Loucy (cell line): ENCODE data around the gene THTPA.
"Not testable (repeated sequence)": the region's sequence is repeated elsewhere in the genome, so short reads cannot be mapped to it uniquely, and the experiment has no call there.

Experiments used
- H2AFZ ChIP-seq: fragments of 200-600 bp; sonication (generic); 2 replicates; pipeline ENCODE4 v1.6.0; 2016; ENCODE audit warnings: antibody characterized with exemption, mild to moderate bottlenecking, low read length, moderate library complexity
- H3F3A ChIP-seq: fragments of 200-600 bp; 2 replicates; pipeline ENCODE4 v1.6.0; 2016; ENCODE audit warnings: antibody characterized with exemption, low read depth, mild to moderate bottlenecking
- H3K27me3 ChIP-seq: fragments of 200-600 bp; sonication (generic); 2 replicates; pipeline ENCODE4 v1.6.1; 2014; ENCODE audit warnings: low read length, mild to moderate bottlenecking; ENCODE audit not compliant: insufficient read depth, poor library complexity, severe bottlenecking
- H3K36me3 ChIP-seq: fragments of 200-600 bp; sonication (generic); 2 replicates; pipeline ENCODE4 v1.6.1; 2016; ENCODE audit warnings: low read length; ENCODE audit not compliant: insufficient read depth
- H3K4me1 ChIP-seq: fragments of 200-600 bp; sonication (generic); 2 replicates; pipeline ENCODE4 v1.5.1; 2014; ENCODE audit warnings: low read length, mild to moderate bottlenecking; ENCODE audit not compliant: insufficient read depth, poor library complexity, severe bottlenecking
- H3K4me2 ChIP-seq: fragments of 200-600 bp; sonication (generic); 2 replicates; pipeline ENCODE4 v1.6.0; 2014; ENCODE audit warnings: antibody characterized with exemption, low read length, low read depth, mild to moderate bottlenecking; ENCODE audit not compliant: poor library complexity, severe bottlenecking
- H3K4me3 ChIP-seq: fragments of 200-600 bp; sonication (generic); 2 replicates; pipeline ENCODE4 v1.5.1; 2014; ENCODE audit warnings: low read length, mild to moderate bottlenecking, mixed read lengths; ENCODE audit not compliant: poor library complexity, severe bottlenecking
- H3K79me2 ChIP-seq: fragments of 200-600 bp; sonication (generic); 2 replicates; pipeline ENCODE4 v1.6.1; 2014; ENCODE audit warnings: low read length; ENCODE audit not compliant: insufficient read depth
- H3K9ac ChIP-seq: fragments of 200-600 bp; sonication (generic); 2 replicates; pipeline ENCODE4 v1.6.0; 2014; ENCODE audit warnings: mild to moderate bottlenecking, low read depth, low read length, moderate library complexity; ENCODE audit not compliant: poor library complexity, severe bottlenecking
- H3K9me2 ChIP-seq: fragments of 200-600 bp; sonication (generic); replicated peaks from 2 replicates; pipeline ENCODE4 v1.6.1; 2016; ENCODE audit warnings: low read depth, low read length, mixed read lengths
- H3K9me3 ChIP-seq: fragments of 200-600 bp; sonication (generic); 2 replicates; pipeline ENCODE4 v1.6.1; 2014; ENCODE audit warnings: mild to moderate bottlenecking, antibody characterized with exemption, low read length, low read depth; ENCODE audit not compliant: insufficient read depth
- H4K20me1 ChIP-seq: fragments of 200-600 bp; sonication (generic); 2 replicates; pipeline ENCODE4 v1.6.0; 2014; ENCODE audit warnings: antibody characterized with exemption, low read length, mild to moderate bottlenecking; ENCODE audit not compliant: insufficient read depth, poor library complexity, severe bottlenecking
- CTCF ChIP-seq: fragments of 200-600 bp; sonication (generic); conservative IDR thresholded peaks from 2 replicates; pipeline ENCODE4 v1.5.1; 2014; ENCODE audit warnings: mild to moderate bottlenecking, antibody characterized with exemption, low read length
- EZH2phosphoT487 ChIP-seq: fragments of 200-600 bp; IDR thresholded peaks from 2 replicates; pipeline ENCODE4 v1.6.1; 2018; ENCODE audit warnings: antibody characterized with exemption, mild to moderate bottlenecking, moderate library complexity, borderline replicate concordance

The THTPA gene

GRCh38 chr14:23533652-23534435 lies 22.2 kb upstream of the THTPA start:
- H2AFZ ChIP-seq, result no peak overlapping the region
- no peak overlapping the region for H3K9ac ChIP-seq
- H3K79me2 ChIP-seq, result no peaks in the 10 kb centered on the region
- H3F3A ChIP-seq, result no peaks in the 10 kb centered on the region
- H3K4me3 ChIP-seq, result no peak overlapping the region
- H3K9me3 ChIP-seq, result no peaks in the 10 kb centered on the region
- no peak for TF ChIP-seq EZH2phosphoT487
- TF ChIP-seq CTCF, result no peak
- peaks cover 11% of the 10 kb centered on the region for H3K4me1 ChIP-seq
- no peaks in the 10 kb centered on the region for H3K9me2 ChIP-seq
- no peak overlapping the region for H3K4me2 ChIP-seq
- no peaks in the 10 kb centered on the region for H3K36me3 ChIP-seq
- no peaks in the 10 kb centered on the region for H4K20me1 ChIP-seq
- no peaks in the 10 kb centered on the region for H3K27me3 ChIP-seq

DNA sequence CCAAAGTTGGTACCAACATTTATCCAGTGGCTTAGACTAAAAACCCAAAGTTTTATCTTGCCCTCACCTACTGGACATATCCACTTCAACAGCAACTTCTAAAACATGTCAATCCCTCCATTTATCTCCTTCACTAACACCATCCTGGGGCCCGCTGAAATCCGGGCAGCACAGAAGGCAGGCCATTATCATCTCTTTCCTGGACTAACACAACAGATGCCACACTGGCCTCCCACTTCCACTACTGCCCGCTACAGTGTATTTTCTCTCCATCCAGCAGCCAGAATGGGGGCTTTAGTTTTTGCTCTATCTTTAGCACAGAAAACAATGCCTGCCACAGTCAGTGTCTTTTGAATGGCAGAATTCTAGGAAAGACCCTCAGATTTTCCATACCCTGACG lies 20.1 kb upstream of the THTPA start:
- Histone ChIP-seq H3K4me1 (peaks cover under 1% of the 10 kb centered on the region), H3K36me3 (no peaks in the 10 kb centered on the region), H2AFZ (no peak overlapping the region), H4K20me1 (no peaks in the 10 kb centered on the region), H3K9me2 (no peaks in the 10 kb centered on the region), H3K27me3 (no peaks in the 10 kb centered on the region), H3K4me2 (no peak overlapping the region), H3F3A (no peaks in the 10 kb centered on the region), H3K9ac (no peak overlapping the region), H3K4me3 (no peak overlapping the region), H3K9me3 (no peaks in the 10 kb centered on the region), H3K79me2 (no peaks in the 10 kb centered on the region)
- no peak for TF ChIP-seq EZH2phosphoT487
- no peak for TF ChIP-seq CTCF

- no peaks in the 10 kb centered on the region for H4K20me1 ChIP-seq
- H3F3A ChIP-seq, result no peaks in the 10 kb centered on the region
- H3K4me3 ChIP-seq, result no peak overlapping the region
- TF ChIP-seq EZH2phosphoT487 (no peak), CTCF (no peak)
- no peaks in the 10 kb centered on the region for H3K27me3 ChIP-seq
- no peaks in the 10 kb centered on the region for H3K9me2 ChIP-seq
- H3K36me3 ChIP-seq, result no peaks in the 10 kb centered on the region
- no peak overlapping the region for H3K4me2 ChIP-seq
- H3K4me1 ChIP-seq, result no peaks in the 10 kb centered on the region
- H2AFZ ChIP-seq, result no peak overlapping the region
- H3K9ac ChIP-seq, result no peak overlapping the region
- H3K79me2 ChIP-seq, result no peaks in the 10 kb centered on the region
- no peaks in the 10 kb centered on the region for H3K9me3 ChIP-seq
These were observed 19.6 kb upstream of the THTPA start for GRCh38 chr14:23536494-23536893.

- H2AFZ ChIP-seq, H3F3A ChIP-seq, H3K4me3 ChIP-seq, H3K9me3 ChIP-seq, H3K27me3 ChIP-seq, H3K4me1 ChIP-seq, H3K4me2 ChIP-seq, H4K20me1 ChIP-seq, H3K36me3 ChIP-seq, H3K9ac ChIP-seq, H3K79me2 ChIP-seq, H3K9me2 ChIP-seq: not testable (repeated sequence)
These were observed 19.2 kb upstream of the THTPA start for GRCh38 chr14:23536906-23537305.
